OCI-LY3 (cell line): ENCODE results near the gene RFC1.

Experiments used
- CTCF ChIP-seq: fragments of 200-600, 300-600 bp; sonication (generic); IDR thresholded peaks from 2 replicates; pipeline ENCODE4 v1.5.1; 2014; ENCODE audit warnings: antibody characterized with exemption, low read length, low read depth
- EZH2phosphoT487 ChIP-seq: fragments of 200-600 bp; shearing (Covaris generic); IDR thresholded peaks from 2 replicates; pipeline ENCODE4 v1.6.1; 2018; ENCODE audit warnings: antibody characterized with exemption, mixed run types, low read depth

- TF ChIP-seq CTCF (no peak), EZH2phosphoT487 (no peak)
These were observed 16.8 kb downstream of the RFC1 start for GRCh38 chr4:39349326-39349725.
